GM12892 (cell line): ENCODE measurements around the gene GATA3.

Source experiments
- POLR2A ChIP-seq: IDR thresholded peaks from 2 replicates; pipeline ENCODE4 v1.6.1; 2011; ENCODE audit warnings: low read depth, low read length, control low read depth
- POLR2AphosphoS5 ChIP-seq: IDR thresholded peaks from 2 replicates; pipeline ENCODE4 v1.6.1; 2011; ENCODE audit warnings: low read depth, low read length, control low read depth
- TAF1 ChIP-seq: IDR thresholded peaks from 2 replicates; pipeline ENCODE4 v1.6.1; 2011; ENCODE audit warnings: low read depth, mild to moderate bottlenecking, control low read depth, low read length, borderline replicate concordance

DNA sequence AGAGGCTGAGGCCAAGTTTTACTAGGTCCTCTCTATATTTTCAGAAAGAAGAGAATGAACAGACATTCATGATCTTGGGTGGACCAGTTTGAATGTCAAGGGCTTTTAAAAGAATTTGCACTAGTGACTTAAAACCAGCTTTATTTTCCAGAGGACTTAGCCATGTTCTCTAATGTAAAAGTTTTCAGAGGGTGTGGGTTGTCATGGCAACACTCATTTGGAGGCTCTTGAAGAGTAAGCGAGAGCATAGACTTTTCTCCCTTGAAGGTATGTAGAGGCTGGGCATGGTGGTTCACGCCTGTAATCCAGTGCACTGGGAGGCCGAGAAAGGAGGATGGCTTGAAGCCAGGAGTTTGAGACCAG is 61.1 kb downstream of the GATA3 start:
- TF ChIP-seq POLR2A, result no peak
- TF ChIP-seq POLR2AphosphoS5, result no peak
- no peak for TF ChIP-seq TAF1
